Neural cell (in vitro differentiated cells): ENCODE data around the gene C1orf122. TPM values are rescaled to one million over a fixed set of nuclear protein-coding genes. Genes with fewer than 3 reads are reported as not detected.

Source experiments
- H2AFZ ChIP-seq: fragments of 200-600, 300-800 bp; sonication (generic), shearing (Covaris generic); 2 replicates; pipeline ENCODE4 v1.6.0; 2014; ENCODE audit warnings: low read depth, mild to moderate bottlenecking, antibody characterized with exemption, low read length, moderate library complexity
- H3F3A ChIP-seq: fragments of 200-600 bp; shearing (Covaris generic); 2 replicates; pipeline ENCODE4 v1.6.1; 2016; ENCODE audit warnings: mild to moderate bottlenecking, moderate library complexity, mixed read lengths, antibody characterized with exemption, low read length; ENCODE audit not compliant: insufficient read depth, poor library complexity, severe bottlenecking
- H3K27ac ChIP-seq: fragments of 200-600, 300-800 bp; sonication (generic), shearing (Covaris generic); 2 replicates; pipeline ENCODE4 v1.5.1; 2014; ENCODE audit warnings: mild to moderate bottlenecking, low read length, moderate library complexity
- H3K27me3 ChIP-seq: fragments of 300-800, 200-600 bp; sonication (generic), shearing (Covaris generic); 2 replicates; pipeline ENCODE4 v1.6.0; 2014; ENCODE audit warnings: mild to moderate bottlenecking, low read depth, low read length, moderate library complexity; ENCODE audit not compliant: insufficient read depth
- H3K36me3 ChIP-seq: fragments of 300-800, 200-600 bp; sonication (generic), shearing (Covaris generic); 2 replicates; pipeline ENCODE4 v1.5.1; 2014; ENCODE audit warnings: mild to moderate bottlenecking, antibody characterized with exemption, low read length, moderate library complexity; ENCODE audit not compliant: insufficient read depth
- H3K4me2 ChIP-seq: fragments of 300-800, 200-600 bp; sonication (generic), shearing (Covaris generic); 2 replicates; pipeline ENCODE4 v1.6.0; 2014; ENCODE audit warnings: mild to moderate bottlenecking, low read length
- H3K4me3 ChIP-seq: fragments of 300-800, 200-600 bp; sonication (generic), shearing (Covaris generic); 2 replicates; pipeline ENCODE4 v1.5.1; 2014; ENCODE audit warnings: mild to moderate bottlenecking, low read length, moderate library complexity
- H3K79me2 ChIP-seq: fragments of 200-600 bp; shearing (Covaris generic); replicated peaks from 2 replicates; pipeline ENCODE4 v1.6.0; 2014; ENCODE audit warnings: mild to moderate bottlenecking, low read length, moderate library complexity; ENCODE audit not compliant: insufficient read depth
- H3K9ac ChIP-seq: fragments of 300-800, 200-600 bp; sonication (generic), shearing (Covaris generic); 2 replicates; pipeline ENCODE4 v1.6.1; 2016; ENCODE audit warnings: mild to moderate bottlenecking, low read length, mixed read lengths
- H3K9me2 ChIP-seq: fragments of 200-600 bp; shearing (Covaris generic); 2 replicates; pipeline ENCODE4 v1.6.1; 2016; ENCODE audit warnings: mild to moderate bottlenecking, low read length, mixed read lengths; ENCODE audit not compliant: insufficient read depth
- H3K9me3 ChIP-seq: fragments of 200-600, 300-800 bp; sonication (generic), shearing (Covaris generic); 2 replicates; pipeline ENCODE4 v1.6.1; 2016; ENCODE audit warnings: mild to moderate bottlenecking, mixed run types, low read length, moderate library complexity, mixed read lengths
- H4K20me1 ChIP-seq: fragments of 200-600 bp; shearing (Covaris generic); 2 replicates; pipeline ENCODE4 v1.6.1; 2016; ENCODE audit warnings: mild to moderate bottlenecking, mixed run types; ENCODE audit not compliant: insufficient read depth
- CTCF ChIP-seq: fragments of 450-650 bp; IDR thresholded peaks from 2 replicates; pipeline ENCODE4 v1.5.1; 2014; ENCODE audit warnings: antibody characterized with exemption, mild to moderate bottlenecking, moderate library complexity; ENCODE audit not compliant: poor library complexity, severe bottlenecking
- EP300 ChIP-seq: fragments of 450-650 bp; conservative IDR thresholded peaks from 2 replicates; pipeline ENCODE4 v1.6.1; 2014; ENCODE audit warnings: antibody characterized with exemption, mild to moderate bottlenecking, moderate library complexity; ENCODE audit not compliant: poor library complexity, severe bottlenecking
- EZH2 ChIP-seq: fragments of 200-600, 300-800 bp; shearing (Covaris generic), sonication (generic); IDR thresholded peaks from 2 replicates; pipeline ENCODE4 v1.6.1; 2014; ENCODE audit warnings: antibody characterized with exemption, low read length, borderline replicate concordance, mild to moderate bottlenecking; ENCODE audit not compliant: insufficient read depth, poor library complexity, severe bottlenecking
- MXI1 ChIP-seq: fragments of 450-650 bp; conservative IDR thresholded peaks from 2 replicates; pipeline ENCODE4 v1.6.1; 2014; ENCODE audit warnings: antibody characterized with exemption, mild to moderate bottlenecking; ENCODE audit not compliant: poor library complexity, severe bottlenecking
- POLR2AphosphoS5 ChIP-seq: IDR thresholded peaks from 2 replicates; pipeline ENCODE4 v1.6.1; 2012
- RAD21 ChIP-seq: fragments of 450-650 bp; conservative IDR thresholded peaks from 2 replicates; pipeline ENCODE4 v1.6.1; 2014; ENCODE audit warnings: antibody characterized with exemption, mild to moderate bottlenecking, moderate library complexity
- REST ChIP-seq: IDR thresholded peaks from 2 replicates; pipeline ENCODE4 v1.6.1; 2012; ENCODE audit warnings: borderline replicate concordance
- SMC3 ChIP-seq: fragments of 450-650 bp; conservative IDR thresholded peaks from 2 replicates; pipeline ENCODE4 v1.6.1; 2014; ENCODE audit warnings: antibody characterized with exemption, mild to moderate bottlenecking, moderate library complexity; ENCODE audit not compliant: poor library complexity
- TAF1 ChIP-seq: IDR thresholded peaks from 2 replicates; pipeline ENCODE4 v1.6.1; 2012; ENCODE audit warnings: low read depth
- polyA plus RNA-seq: library from polyadenylated mRNA; depleted of rRNA; stranded (reverse); fragments of >200 nt; gene quantifications from 2 replicates; pipeline ENCODE4 v1.2.3, GENCODE V29; 2014

C1orf122 gene
- polyA plus RNA-seq, 1 donor from 2014 or later = 143 TPM

GRCh38 chr1:37851262-37851661, 43.7 kb downstream of the C1orf122 start:
- H3K27ac ChIP-seq = no peak overlapping the region
- H3F3A ChIP-seq = no peaks in the 10 kb centered on the region
- no peaks in the 10 kb centered on the region for H3K9me2 ChIP-seq
- H3K36me3 ChIP-seq = no peaks in the 10 kb centered on the region
- H3K27me3 ChIP-seq = no peaks in the 10 kb centered on the region
- H3K4me2 ChIP-seq = no peak overlapping the region
- TF ChIP-seq REST (no peak), MXI1 (no peak), CTCF (no peak), EP300 (no peak), TAF1 (no peak), SMC3 (no peak), RAD21 (no peak), POLR2AphosphoS5 (no peak), EZH2 (no peak)
- H3K4me3 ChIP-seq = no peak overlapping the region
- H4K20me1 ChIP-seq = no peaks in the 10 kb centered on the region
- H3K9me3 ChIP-seq = no peaks in the 10 kb centered on the region
- peaks cover 42% of the 10 kb centered on the region for H3K79me2 ChIP-seq
- H2AFZ ChIP-seq = no peak overlapping the region
- H3K9ac ChIP-seq = no peak overlapping the region

GRCh38 chr1:37851782-37852210, 44.2 kb downstream of the C1orf122 start:
- Histone ChIP-seq H3K4me2 (no peak overlapping the region), H3K79me2 (peaks cover 46% of the 10 kb centered on the region), H3K27ac (no peak overlapping the region), H3K4me3 (no peak overlapping the region), H3K36me3 (no peaks in the 10 kb centered on the region), H3K27me3 (no peaks in the 10 kb centered on the region), H3F3A (no peaks in the 10 kb centered on the region), H3K9me3 (no peaks in the 10 kb centered on the region), H4K20me1 (no peaks in the 10 kb centered on the region), H2AFZ (no peak overlapping the region), H3K9me2 (no peaks in the 10 kb centered on the region), H3K9ac (no peak overlapping the region)
- TF ChIP-seq EZH2 (no peak), SMC3 (no peak), EP300 (no peak), RAD21 (no peak), TAF1 (no peak), POLR2AphosphoS5 (no peak), CTCF (no peak), REST (no peak), MXI1 (no peak)
